GM12865 (cell line): ENCODE data around the gene C14orf39.

ENCODE experiments used
- DNase-seq: peaks from one replicate; pipeline ENCODE4 v3.0.0; 2010; ENCODE audit warnings: low read depth
- H3K4me3 ChIP-seq: 2 replicates; pipeline ENCODE4 v1.5.1; 2011; ENCODE audit warnings: mild to moderate bottlenecking, low read depth, low read length, control low read depth
- TF ChIP-seq, protein P1 (sequence below): IDR thresholded peaks from 2 replicates; pipeline ENCODE4 v1.5.1; 2011; ENCODE audit warnings: low read length, control low read depth, low read depth, inconsistent platforms; ENCODE audit not compliant: insufficient read depth; ENCODE audit errors: missing control alignments

C14orf39 gene

DNA sequence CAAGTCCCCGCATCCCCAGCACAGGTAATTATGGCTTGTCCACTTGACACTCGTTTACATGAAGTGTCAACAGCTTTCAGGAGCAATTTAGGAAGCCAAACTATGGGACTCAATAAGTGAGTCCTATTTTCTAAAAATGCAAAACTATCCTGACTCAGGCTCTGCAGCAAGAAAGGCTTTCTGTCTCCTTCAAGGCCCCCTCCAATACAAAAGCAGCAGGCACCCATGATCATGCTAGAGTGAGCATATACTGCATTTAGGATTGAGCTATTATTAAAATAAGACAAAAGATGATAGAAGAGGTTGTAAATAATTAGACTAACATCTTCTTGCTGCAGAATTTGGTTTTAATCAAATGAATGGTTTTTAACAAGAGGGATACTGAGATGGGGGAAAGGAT lies 26.3 kb upstream of the C14orf39 start:
- TF ChIP-seq, protein P1, sequence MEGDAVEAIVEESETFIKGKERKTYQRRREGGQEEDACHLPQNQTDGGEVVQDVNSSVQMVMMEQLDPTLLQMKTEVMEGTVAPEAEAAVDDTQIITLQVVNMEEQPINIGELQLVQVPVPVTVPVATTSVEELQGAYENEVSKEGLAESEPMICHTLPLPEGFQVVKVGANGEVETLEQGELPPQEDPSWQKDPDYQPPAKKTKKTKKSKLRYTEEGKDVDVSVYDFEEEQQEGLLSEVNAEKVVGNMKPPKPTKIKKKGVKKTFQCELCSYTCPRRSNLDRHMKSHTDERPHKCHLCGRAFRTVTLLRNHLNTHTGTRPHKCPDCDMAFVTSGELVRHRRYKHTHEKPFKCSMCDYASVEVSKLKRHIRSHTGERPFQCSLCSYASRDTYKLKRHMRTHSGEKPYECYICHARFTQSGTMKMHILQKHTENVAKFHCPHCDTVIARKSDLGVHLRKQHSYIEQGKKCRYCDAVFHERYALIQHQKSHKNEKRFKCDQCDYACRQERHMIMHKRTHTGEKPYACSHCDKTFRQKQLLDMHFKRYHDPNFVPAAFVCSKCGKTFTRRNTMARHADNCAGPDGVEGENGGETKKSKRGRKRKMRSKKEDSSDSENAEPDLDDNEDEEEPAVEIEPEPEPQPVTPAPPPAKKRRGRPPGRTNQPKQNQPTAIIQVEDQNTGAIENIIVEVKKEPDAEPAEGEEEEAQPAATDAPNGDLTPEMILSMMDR: no peak
- no peak for DNase-seq
- H3K4me3 ChIP-seq: no peak overlapping the region

DNA sequence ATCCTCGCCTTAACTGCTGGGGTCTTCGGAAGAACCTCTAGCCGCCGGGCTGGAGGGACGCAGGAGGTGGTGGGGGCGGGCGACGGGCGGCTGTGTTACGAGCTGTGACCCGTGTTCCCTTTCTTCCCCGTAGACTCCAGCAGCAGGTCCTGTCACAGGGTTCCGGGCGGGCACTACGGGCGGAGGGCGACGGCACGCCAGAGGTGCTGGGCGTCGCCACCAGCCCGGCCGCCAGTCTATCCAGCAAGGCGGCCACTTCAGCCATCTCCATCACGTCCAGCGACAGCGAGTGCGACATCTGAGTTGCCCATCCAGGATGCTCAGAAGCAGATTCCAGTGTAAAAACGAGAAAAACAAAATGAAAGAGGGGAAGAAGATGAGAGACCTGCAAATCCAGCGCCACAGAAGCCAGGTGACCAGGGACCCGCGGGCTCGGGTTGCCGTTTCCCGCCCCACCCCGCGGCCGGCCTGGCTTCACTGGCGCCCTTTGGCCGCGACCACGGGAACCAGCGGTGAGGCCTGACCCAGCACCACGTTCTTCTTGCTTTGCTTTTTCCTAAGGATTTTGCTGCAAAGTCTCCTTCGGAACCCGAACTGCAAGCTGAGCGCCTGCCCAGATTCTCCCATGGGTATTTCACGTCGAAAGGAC lies 25.2 kb upstream of the C14orf39 start:
- TF ChIP-seq, protein P1: no peak
- no peak overlapping the region; the same call in 1 of the 2 replicates for H3K4me3 ChIP-seq
- DNase-seq: no peak

DNA sequence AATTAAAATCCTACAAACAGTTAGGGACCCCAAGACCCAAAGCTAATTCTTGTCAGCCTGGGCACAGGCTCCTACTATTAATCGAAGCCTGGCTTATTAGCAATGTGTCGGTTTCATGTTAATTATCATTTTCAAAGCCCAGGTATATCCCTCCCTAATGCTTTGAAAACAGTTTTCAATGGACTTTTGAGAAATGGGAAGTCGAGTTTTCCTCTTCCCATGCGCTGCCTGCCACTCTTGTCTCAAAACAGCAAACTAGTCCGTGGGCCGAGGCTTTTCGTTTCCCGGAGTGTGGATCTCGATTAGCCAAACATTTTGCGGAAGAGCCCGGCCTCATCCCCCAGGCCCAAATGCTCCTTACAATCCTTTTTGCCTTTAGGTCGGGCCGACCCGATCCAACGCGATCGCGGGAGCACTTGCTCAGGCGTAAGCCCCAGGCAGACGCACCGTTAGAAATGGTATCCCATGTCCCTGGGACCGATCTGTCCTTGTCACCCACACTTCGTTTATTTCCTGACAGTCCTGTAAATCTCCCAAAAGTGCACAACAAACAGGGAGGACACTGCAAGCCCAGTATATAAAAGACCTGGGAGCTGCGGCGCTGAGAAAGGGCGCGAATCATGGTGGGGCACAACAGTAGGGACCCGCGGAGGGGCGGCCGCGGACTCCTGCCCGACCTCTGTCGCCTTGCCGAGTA lies 24.5 kb upstream of the C14orf39 start:
- DNase-seq: no peak
- H3K4me3 ChIP-seq: no peak overlapping the region
- TF ChIP-seq, protein P1: no peak

DNA sequence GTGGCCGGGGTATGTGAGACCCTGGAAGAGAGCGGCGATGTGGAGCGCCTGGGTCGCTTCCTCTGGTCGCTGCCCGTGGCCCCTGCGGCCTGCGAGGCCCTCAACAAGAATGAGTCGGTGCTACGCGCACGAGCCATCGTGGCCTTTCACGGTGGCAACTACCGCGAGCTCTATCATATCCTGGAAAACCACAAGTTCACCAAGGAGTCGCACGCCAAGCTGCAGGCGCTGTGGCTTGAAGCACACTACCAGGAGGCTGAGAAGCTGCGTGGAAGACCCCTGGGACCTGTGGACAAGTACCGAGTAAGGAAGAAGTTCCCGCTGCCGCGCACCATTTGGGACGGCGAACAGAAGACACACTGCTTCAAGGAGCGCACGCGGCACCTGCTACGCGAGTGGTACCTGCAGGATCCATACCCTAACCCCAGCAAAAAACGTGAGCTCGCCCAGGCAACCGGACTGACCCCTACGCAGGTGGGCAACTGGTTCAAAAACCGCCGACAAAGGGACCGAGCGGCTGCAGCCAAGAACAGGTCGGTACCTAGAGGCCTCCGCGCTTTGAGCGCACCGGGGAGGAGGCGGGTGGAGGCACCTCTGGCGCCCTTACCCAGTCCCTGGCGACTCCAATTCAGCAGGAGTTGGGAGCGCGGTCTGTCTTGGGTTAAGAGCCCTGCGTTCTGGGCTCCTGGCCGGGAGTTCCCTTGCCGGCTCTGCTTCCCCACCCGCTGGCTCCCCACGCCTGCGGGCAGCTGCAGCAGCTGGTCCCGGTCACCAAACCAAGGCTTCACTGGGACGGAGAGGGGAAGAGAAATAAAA lies 23.8 kb upstream of the C14orf39 start:
- no peak overlapping the region for H3K4me3 ChIP-seq
- TF ChIP-seq, protein P1: no peak
- DNase-seq: no peak

DNA sequence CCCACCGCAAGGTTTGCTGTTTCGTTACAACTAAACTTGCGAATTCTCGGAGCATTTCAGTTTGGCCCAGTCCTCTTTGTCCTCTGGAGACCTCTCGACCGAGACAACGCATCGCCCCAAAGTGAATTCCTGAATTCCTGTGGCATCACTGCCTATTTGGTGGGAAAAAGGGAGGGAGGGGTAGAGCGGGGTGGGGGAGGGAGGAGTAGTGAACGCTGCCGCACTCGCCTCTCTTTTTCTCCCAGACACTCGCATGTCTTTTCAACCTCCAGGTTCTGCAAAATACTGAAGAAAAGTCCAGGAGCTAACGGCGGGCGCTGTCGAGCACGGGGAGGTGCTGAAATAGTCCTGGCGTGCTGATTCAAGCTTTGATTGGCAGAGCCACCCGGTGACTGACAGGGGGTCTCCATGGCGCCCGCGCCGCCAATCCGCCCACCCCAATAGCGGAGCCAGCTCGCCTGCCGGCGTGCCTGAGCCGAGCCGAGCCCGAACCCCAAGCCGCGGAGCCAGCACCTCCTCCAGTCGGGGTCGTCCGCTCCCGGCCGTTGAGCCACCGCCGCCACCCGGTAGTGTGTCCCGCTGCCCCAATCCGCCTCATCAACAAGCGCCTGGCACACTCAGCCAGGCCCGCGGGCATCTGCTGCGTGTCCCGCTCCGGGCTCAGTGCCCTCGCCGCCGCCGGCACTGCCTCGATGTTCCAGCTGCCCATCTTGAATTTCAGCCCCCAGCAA lies 23.0 kb upstream of the C14orf39 start, which contains the start of gene SIX6:
Gene SIX6, plus strand, starts transcription at position 440 of the 731 bp plus-strand sequence. Its CDS starts 253 bp downstream, at position 693.
- peak; percentile 11 for DNase-seq
- TF ChIP-seq, protein P1: no peak
- no peak within 1 kb of the TSS for H3K4me3 ChIP-seq

DNA sequence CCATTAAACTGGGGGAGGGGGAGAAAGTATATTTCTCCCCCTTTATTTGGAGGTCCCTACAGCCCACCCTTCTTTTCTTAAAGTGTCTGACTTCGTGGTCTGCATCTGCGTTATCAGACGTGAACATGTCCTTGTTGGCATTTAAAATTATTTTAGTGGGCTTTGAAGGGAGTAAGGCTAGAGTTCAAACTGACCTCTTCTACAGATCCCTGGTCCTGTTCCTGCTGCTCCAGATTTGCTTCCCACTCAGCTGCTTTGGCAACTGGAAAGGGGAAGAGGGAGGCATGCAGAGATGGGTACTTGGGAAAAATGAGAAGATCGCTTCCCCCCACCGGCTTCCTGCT lies 22.5 kb upstream of the C14orf39 start:
- H3K4me3 ChIP-seq: no peak overlapping the region
- TF ChIP-seq, protein P1: no peak
- DNase-seq: no peak
